Neural cell (in vitro differentiated cells): ENCODE results near the gene SLC45A1. TPM values are rescaled to one million over a fixed set of nuclear protein-coding genes. Genes with fewer than 3 reads are reported as not detected.

Experiments
- H2AFZ ChIP-seq: fragments of 200-600, 300-800 bp; sonication (generic), shearing (Covaris generic); 2 replicates; pipeline ENCODE4 v1.6.0; 2014; ENCODE audit warnings: low read depth, mild to moderate bottlenecking, antibody characterized with exemption, low read length, moderate library complexity
- H3F3A ChIP-seq: fragments of 200-600 bp; shearing (Covaris generic); 2 replicates; pipeline ENCODE4 v1.6.1; 2016; ENCODE audit warnings: mild to moderate bottlenecking, moderate library complexity, mixed read lengths, antibody characterized with exemption, low read length; ENCODE audit not compliant: insufficient read depth, poor library complexity, severe bottlenecking
- H3K27ac ChIP-seq: fragments of 200-600, 300-800 bp; sonication (generic), shearing (Covaris generic); 2 replicates; pipeline ENCODE4 v1.5.1; 2014; ENCODE audit warnings: mild to moderate bottlenecking, low read length, moderate library complexity
- H3K27me3 ChIP-seq: fragments of 300-800, 200-600 bp; sonication (generic), shearing (Covaris generic); 2 replicates; pipeline ENCODE4 v1.6.0; 2014; ENCODE audit warnings: mild to moderate bottlenecking, low read depth, low read length, moderate library complexity; ENCODE audit not compliant: insufficient read depth
- H3K36me3 ChIP-seq: fragments of 300-800, 200-600 bp; sonication (generic), shearing (Covaris generic); 2 replicates; pipeline ENCODE4 v1.5.1; 2014; ENCODE audit warnings: mild to moderate bottlenecking, antibody characterized with exemption, low read length, moderate library complexity; ENCODE audit not compliant: insufficient read depth
- H3K4me2 ChIP-seq: fragments of 300-800, 200-600 bp; sonication (generic), shearing (Covaris generic); 2 replicates; pipeline ENCODE4 v1.6.0; 2014; ENCODE audit warnings: mild to moderate bottlenecking, low read length
- H3K4me3 ChIP-seq: fragments of 300-800, 200-600 bp; sonication (generic), shearing (Covaris generic); 2 replicates; pipeline ENCODE4 v1.5.1; 2014; ENCODE audit warnings: mild to moderate bottlenecking, low read length, moderate library complexity
- H3K79me2 ChIP-seq: fragments of 200-600 bp; shearing (Covaris generic); replicated peaks from 2 replicates; pipeline ENCODE4 v1.6.0; 2014; ENCODE audit warnings: mild to moderate bottlenecking, low read length, moderate library complexity; ENCODE audit not compliant: insufficient read depth
- H3K9ac ChIP-seq: fragments of 300-800, 200-600 bp; sonication (generic), shearing (Covaris generic); 2 replicates; pipeline ENCODE4 v1.6.1; 2016; ENCODE audit warnings: mild to moderate bottlenecking, low read length, mixed read lengths
- H3K9me2 ChIP-seq: fragments of 200-600 bp; shearing (Covaris generic); 2 replicates; pipeline ENCODE4 v1.6.1; 2016; ENCODE audit warnings: mild to moderate bottlenecking, low read length, mixed read lengths; ENCODE audit not compliant: insufficient read depth
- H3K9me3 ChIP-seq: fragments of 200-600, 300-800 bp; sonication (generic), shearing (Covaris generic); 2 replicates; pipeline ENCODE4 v1.6.1; 2016; ENCODE audit warnings: mild to moderate bottlenecking, mixed run types, low read length, moderate library complexity, mixed read lengths
- H4K20me1 ChIP-seq: fragments of 200-600 bp; shearing (Covaris generic); 2 replicates; pipeline ENCODE4 v1.6.1; 2016; ENCODE audit warnings: mild to moderate bottlenecking, mixed run types; ENCODE audit not compliant: insufficient read depth
- CTCF ChIP-seq: fragments of 450-650 bp; IDR thresholded peaks from 2 replicates; pipeline ENCODE4 v1.5.1; 2014; ENCODE audit warnings: antibody characterized with exemption, mild to moderate bottlenecking, moderate library complexity; ENCODE audit not compliant: poor library complexity, severe bottlenecking
- EP300 ChIP-seq: fragments of 450-650 bp; conservative IDR thresholded peaks from 2 replicates; pipeline ENCODE4 v1.6.1; 2014; ENCODE audit warnings: antibody characterized with exemption, mild to moderate bottlenecking, moderate library complexity; ENCODE audit not compliant: poor library complexity, severe bottlenecking
- EZH2 ChIP-seq: fragments of 200-600, 300-800 bp; shearing (Covaris generic), sonication (generic); IDR thresholded peaks from 2 replicates; pipeline ENCODE4 v1.6.1; 2014; ENCODE audit warnings: antibody characterized with exemption, low read length, borderline replicate concordance, mild to moderate bottlenecking; ENCODE audit not compliant: insufficient read depth, poor library complexity, severe bottlenecking
- MXI1 ChIP-seq: fragments of 450-650 bp; conservative IDR thresholded peaks from 2 replicates; pipeline ENCODE4 v1.6.1; 2014; ENCODE audit warnings: antibody characterized with exemption, mild to moderate bottlenecking; ENCODE audit not compliant: poor library complexity, severe bottlenecking
- POLR2AphosphoS5 ChIP-seq: IDR thresholded peaks from 2 replicates; pipeline ENCODE4 v1.6.1; 2012
- RAD21 ChIP-seq: fragments of 450-650 bp; conservative IDR thresholded peaks from 2 replicates; pipeline ENCODE4 v1.6.1; 2014; ENCODE audit warnings: antibody characterized with exemption, mild to moderate bottlenecking, moderate library complexity
- REST ChIP-seq: IDR thresholded peaks from 2 replicates; pipeline ENCODE4 v1.6.1; 2012; ENCODE audit warnings: borderline replicate concordance
- SMC3 ChIP-seq: fragments of 450-650 bp; conservative IDR thresholded peaks from 2 replicates; pipeline ENCODE4 v1.6.1; 2014; ENCODE audit warnings: antibody characterized with exemption, mild to moderate bottlenecking, moderate library complexity; ENCODE audit not compliant: poor library complexity
- TAF1 ChIP-seq: IDR thresholded peaks from 2 replicates; pipeline ENCODE4 v1.6.1; 2012; ENCODE audit warnings: low read depth
- polyA plus RNA-seq: library from polyadenylated mRNA; depleted of rRNA; stranded (reverse); fragments of >200 nt; gene quantifications from 2 replicates; pipeline ENCODE4 v1.2.3, GENCODE V29; 2014

Gene SLC45A1
- polyA plus RNA-seq, 1 donor from 2014 or later: 7.1 TPM

- H3K27me3 ChIP-seq: no peaks in the 10 kb centered on the region
- no peak for TF ChIP-seq CTCF
- TF ChIP-seq POLR2AphosphoS5: no peak
- TF ChIP-seq REST: no peak
- no peak for TF ChIP-seq EZH2
- no peak for TF ChIP-seq MXI1
- no peak for TF ChIP-seq TAF1
- no peak for TF ChIP-seq EP300
- TF ChIP-seq RAD21: no peak
- TF ChIP-seq SMC3: no peak
- H3K9me3 ChIP-seq: no peaks in the 10 kb centered on the region
- H4K20me1 ChIP-seq: peaks cover 4% of the 10 kb centered on the region
- no peaks in the 10 kb centered on the region for H3F3A ChIP-seq
- H3K27ac ChIP-seq: no peak overlapping the region
- no peaks in the 10 kb centered on the region for H3K9me2 ChIP-seq
- H3K79me2 ChIP-seq: peaks cover 26% of the 10 kb centered on the region
- H3K9ac ChIP-seq: no peak overlapping the region
- no peak overlapping the region for H3K4me2 ChIP-seq
- no peaks in the 10 kb centered on the region for H3K36me3 ChIP-seq
- H3K4me3 ChIP-seq: no peak overlapping the region
- H2AFZ ChIP-seq: no peak overlapping the region
Measured at GRCh38 chr1:8365661-8366362, 47.9 kb downstream of the SLC45A1 start.

GRCh38 chr1:8367571-8368194 is 49.8 kb downstream of the SLC45A1 start:
- Histone ChIP-seq H3K4me2 (no peak overlapping the region), H3K79me2 (peaks cover 26% of the 10 kb centered on the region), H3F3A (no peaks in the 10 kb centered on the region), H3K9me2 (no peaks in the 10 kb centered on the region), H3K27me3 (no peaks in the 10 kb centered on the region), H3K36me3 (no peaks in the 10 kb centered on the region), H4K20me1 (peaks cover 3% of the 10 kb centered on the region), H3K27ac (no peak overlapping the region), H3K9me3 (no peaks in the 10 kb centered on the region), H3K9ac (no peak overlapping the region), H3K4me3 (no peak overlapping the region), H2AFZ (no peak overlapping the region)
- TF ChIP-seq MXI1 (no peak), CTCF (no peak), REST (no peak), RAD21 (no peak), POLR2AphosphoS5 (no peak), SMC3 (no peak)
